ENCODE measurements around the gene DPY19L3. TPM values are rescaled to one million over a fixed set of nuclear protein-coding genes. Genes with fewer than 3 reads are reported as not detected.

DPY19L3 gene
- total and polyA plus RNA-seq, 2 of the 4 experiments (the other 2 are of a cell fraction): 29.6 to 36.5 TPM

DNA sequence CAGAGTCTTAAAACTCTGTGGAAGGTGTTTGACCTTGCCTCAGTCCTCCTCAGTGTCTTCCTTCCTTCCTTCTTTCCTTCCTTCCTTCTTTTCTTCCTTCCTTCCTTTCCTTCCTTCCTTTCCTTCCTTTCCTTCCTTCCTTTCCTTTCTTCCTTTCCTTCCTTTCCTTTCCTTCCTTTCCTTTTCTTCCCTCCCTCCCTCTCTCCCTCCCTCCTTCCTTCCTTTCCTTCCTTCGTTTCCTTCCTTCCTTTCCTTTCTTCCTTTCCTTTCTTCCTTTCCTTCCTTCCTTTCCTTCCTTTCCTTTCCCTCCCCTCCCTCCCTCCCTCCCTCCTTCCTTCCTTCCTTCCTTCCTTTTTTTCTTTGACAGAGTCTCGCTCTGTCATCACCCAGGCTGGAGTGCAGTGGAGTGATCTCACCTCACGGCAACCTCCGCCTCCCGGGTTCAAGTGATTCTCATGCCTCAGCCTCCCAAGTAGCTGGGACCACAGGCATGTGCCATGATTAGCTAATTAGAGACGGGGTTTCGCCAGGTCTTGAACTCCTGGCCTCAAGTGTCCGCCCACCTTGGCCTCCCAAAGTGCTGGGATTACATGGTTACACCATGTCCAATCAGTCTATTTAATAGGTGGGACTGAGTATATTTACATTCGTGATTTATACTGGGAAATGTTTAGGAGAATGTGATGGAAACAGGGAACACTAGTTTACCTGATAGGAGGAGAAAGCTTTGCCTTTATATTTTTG, 43.8 kb upstream of the DPY19L3 start:
- H3K9me3 ChIP-seq (ENCODE audit: control insufficient read depth, insufficient read depth, low read length): no peaks in the 10 kb centered on the region
- H3K4me1 ChIP-seq (ENCODE audit: control insufficient read depth, insufficient read depth, low read length): peaks cover 2% of the 10 kb centered on the region; the same call in 1 of the 2 replicates
- no peak overlapping the region for H2BK120ac ChIP-seq (ENCODE audit: low read depth, low read length)
- no peak overlapping the region for H3K9ac ChIP-seq (ENCODE audit: low read depth, low read length)
- H2AK5ac ChIP-seq (ENCODE audit: low read depth, low read length): no peak overlapping the region
- dilution Hi-C loops (cut with HindIII; ENCODE audit: low sequenced_read_pairs, unreplicated experiment) (no loop called here), intact Hi-C loops (cut with micrococcal nuclease) (no loop called here), in situ Hi-C loops (cut with MboI; ENCODE audit: low sequenced_read_pairs) (loop anchor here (25.0 kb wide), 1 partner anchor 1024 kb away; the partner anchor contains the start of gene TSHZ3)
- no peak overlapping the region for H3K56ac ChIP-seq (ENCODE audit: extremely low read depth, insufficient read depth, low read length)
- CTCF ChIA-PET: no interaction called here
- H2BK15ac ChIP-seq (ENCODE audit: low read depth, low read length): no peak overlapping the region
- BruUV-seq (replicated peaks): no TSS peak
- DNase-seq (no peak), ATAC-seq (ENCODE audit: low read depth) (no peak)
- H3K4me2 ChIP-seq (ENCODE audit: low read depth, low read length): no peak overlapping the region
- peaks cover 19 to 41% of the 10 kb centered on the region in 2 experiments; a peak in 3 of 4 replicates for H3K79me1 ChIP-seq (ENCODE audit: low read depth in 1 of 2, low read length in 2 of 2)
- no peak overlapping the region for H4K5ac ChIP-seq (ENCODE audit: low read depth, low read length)
- no peak overlapping the region for H3K4ac ChIP-seq (ENCODE audit: low read depth, low read length)
- 88% methylated on average over 8 of the region's 9 CpGs; no CpG with 5 or more reads in 1 of the 2 experiments for WGBS, 2 experiments (ENCODE audit: extremely low coverage in 2 of 2, insufficient read length in 1 of 2)
- H3K14ac ChIP-seq (replicated peaks; ENCODE audit: low read depth, low read length): no peak overlapping the region
- H3K36me3 ChIP-seq (ENCODE audit: control insufficient read depth, insufficient read depth, low read length): peaks cover 33% of the 10 kb centered on the region
- H3K18ac ChIP-seq (ENCODE audit: low read depth, low read length): no peak overlapping the region
- H2AFZ ChIP-seq (replicated peaks; ENCODE audit: low read length, poor library complexity): no peak overlapping the region
- H3K9me1 ChIP-seq (ENCODE audit: insufficient read depth, low read length): no peaks in the 10 kb centered on the region
- H3K27me3 ChIP-seq (ENCODE audit: control insufficient read depth, insufficient read depth, low read length): no peaks in the 10 kb centered on the region
- H3K23ac ChIP-seq (ENCODE audit: low read depth, low read length): no peak overlapping the region
- TF ChIP-seq MAZ (IDR thresholded peaks at IDR 0.05; ENCODE audit: borderline replicate concordance, low read depth, low read length): no peak
- no peak for TF ChIP-seq SMC3 (IDR thresholded peaks at IDR 0.05; ENCODE audit: low read depth, low read length)
- no peak for TF ChIP-seq RAD21 (IDR thresholded peaks at IDR 0.05; ENCODE audit: low read length)
- no peak for TF ChIP-seq USF2 (IDR thresholded peaks at IDR 0.05; ENCODE audit: low read depth, low read length)
- TF ChIP-seq RCOR1 (IDR thresholded peaks at IDR 0.05; ENCODE audit: insufficient replicate concordance, low read length): no peak
- no peak for TF ChIP-seq FOS (IDR thresholded peaks at IDR 0.05; ENCODE audit: low read depth, low read length)
- no peak overlapping the region for H3K27ac ChIP-seq (ENCODE audit: insufficient read depth, low read length)
- no peak overlapping the region for H4K8ac ChIP-seq (ENCODE audit: low read depth in 2 of 2, low read length in 2 of 2)
- no peak overlapping the region for H4K91ac ChIP-seq (ENCODE audit: insufficient read depth, low read depth, low read length)
- H2AK9ac ChIP-seq (replicated peaks; ENCODE audit: low read depth, low read length, poor library complexity): no peak overlapping the region
- POLR2A ChIA-PET (ENCODE audit: unreplicated experiment): no interaction called here
- H2BK5ac ChIP-seq (ENCODE audit: low read depth, low read length, poor library complexity, severe bottlenecking): no peak overlapping the region
- peaks cover 7% of the 10 kb centered on the region; the same call in 1 of the 2 replicates for H4K20me1 ChIP-seq (ENCODE audit: insufficient read depth, low read length)
- H3K4me3 ChIP-seq (ENCODE audit: insufficient read depth, low read depth, low read length): no peak overlapping the region
- H2BK20ac ChIP-seq (ENCODE audit: low read depth, low read length): no peak overlapping the region

Measured in IMR-90 (cell line).